GM23338 (cell line): ENCODE measurements around the gene CTNNA3. TPM values are rescaled to one million over a fixed set of nuclear protein-coding genes. Genes with fewer than 3 reads are reported as not detected.

Experiments used
- ATAC-seq: fragments of 200-7000 bp; cut with Tn5 transposase; 3 replicates; pipeline ENCODE4 v1.9.1; 2020
- DNase-seq: peaks from one replicate; pipeline ENCODE4 v3.0.0-alpha.2; 2015; ENCODE audit warnings: low spot score
- H2AFZ ChIP-seq: fragments of 200-600 bp; sonication (generic); 2 replicates; pipeline ENCODE4 v1.8.0; 2016; ENCODE audit warnings: antibody characterized with exemption, mild to moderate bottlenecking, moderate library complexity
- H3F3A ChIP-seq: fragments of 200-600 bp; sonication (generic); replicated peaks from 2 replicates; pipeline ENCODE4 v1.8.0; 2017; ENCODE audit warnings: antibody characterized with exemption, mixed run types, low read depth
- H3K27ac ChIP-seq: fragments of 200-600 bp; sonication (generic); 2 replicates; pipeline ENCODE4 v1.6.1; 2016; ENCODE audit warnings: low read depth
- H3K27me3 ChIP-seq: fragments of 200-600 bp; sonication (generic); 2 replicates; pipeline ENCODE4 v1.8.0; 2016; ENCODE audit warnings: mild to moderate bottlenecking, mixed run types, moderate library complexity; ENCODE audit not compliant: insufficient read depth
- H3K36me3 ChIP-seq: fragments of 200-600 bp; sonication (generic); 2 replicates; pipeline ENCODE4 v1.8.0; 2016; ENCODE audit warnings: mild to moderate bottlenecking; ENCODE audit not compliant: insufficient read depth
- H3K4me1 ChIP-seq: fragments of 200-600 bp; sonication (generic); 2 replicates; pipeline ENCODE4 v1.8.0; 2016; ENCODE audit warnings: mild to moderate bottlenecking, moderate library complexity; ENCODE audit not compliant: insufficient read depth
- H3K4me2 ChIP-seq: fragments of 200-600 bp; sonication (generic); 2 replicates; pipeline ENCODE4 v1.7.1; 2017; ENCODE audit warnings: mixed run types
- H3K4me3 ChIP-seq: fragments of 200-600 bp; sonication (generic); 2 replicates; pipeline ENCODE4 v1.6.1; 2016; ENCODE audit warnings: mixed run types
- H3K79me2 ChIP-seq: fragments of 200-600 bp; sonication (generic); replicated peaks from 2 replicates; pipeline ENCODE4 v1.8.0; 2017; ENCODE audit warnings: mild to moderate bottlenecking; ENCODE audit not compliant: insufficient read depth
- H3K9me2 ChIP-seq: fragments of 200-600 bp; sonication (generic); 2 replicates; pipeline ENCODE4 v1.8.0; 2017; ENCODE audit not compliant: insufficient read depth
- H4K20me1 ChIP-seq: fragments of 200-600 bp; sonication (generic); replicated peaks from 2 replicates; pipeline ENCODE4 v1.8.0; 2017; ENCODE audit warnings: mild to moderate bottlenecking; ENCODE audit not compliant: insufficient read depth
- H3K27ac Mint-ChIP-seq: 2 replicates; pipeline ENCODE4 v1.8.0; 2020; ENCODE audit warnings: inconsistent platforms, mild to moderate bottlenecking, moderate library complexity, mixed read lengths
- H3K27me3 Mint-ChIP-seq: 3 replicates; pipeline ENCODE4 v1.8.0; 2022; ENCODE audit warnings: low read depth, mild to moderate bottlenecking, moderate library complexity, mixed read lengths, inconsistent platforms; ENCODE audit not compliant: insufficient read depth, poor library complexity
- H3K36me3 Mint-ChIP-seq: 3 replicates; pipeline ENCODE4 v1.8.0; 2021; ENCODE audit warnings: low read depth, mild to moderate bottlenecking, inconsistent platforms, moderate library complexity, mixed read lengths
- H3K4me1 Mint-ChIP-seq: 3 replicates; pipeline ENCODE4 v1.8.0; 2020; ENCODE audit warnings: mild to moderate bottlenecking, inconsistent platforms, mixed read lengths
- H3K4me3 Mint-ChIP-seq: 3 replicates; pipeline ENCODE4 v1.8.0; 2021; ENCODE audit warnings: moderate library complexity, mild to moderate bottlenecking, inconsistent platforms, mixed read lengths
- H3K9me3 Mint-ChIP-seq: 3 replicates; pipeline ENCODE4 v1.8.0; 2020; ENCODE audit warnings: moderate library complexity, mild to moderate bottlenecking, inconsistent platforms, mixed read lengths
- CREB1 ChIP-seq: fragments of 250-450 bp; sonication (Bioruptor Pico); IDR thresholded peaks from 2 replicates; pipeline ENCODE4 v1.5.0; 2020; ENCODE audit warnings: low read depth, mild to moderate bottlenecking, moderate library complexity
- ETS1 ChIP-seq: IDR thresholded peaks from 2 replicates; pipeline ENCODE4 v1.6.1; 2016; ENCODE audit warnings: antibody characterized with exemption
- EZH2 ChIP-seq: fragments of 200-600 bp; sonication (generic); IDR thresholded peaks from one replicate; pipeline ENCODE4 v1.8.0; 2017; ENCODE audit warnings: antibody characterized with exemption, mild to moderate bottlenecking, low read depth; ENCODE audit not compliant: unreplicated experiment
- EZH2phosphoT487 ChIP-seq: fragments of 200-600 bp; sonication (generic); IDR thresholded peaks from one replicate; pipeline ENCODE4 v1.8.1; 2018; ENCODE audit warnings: antibody characterized with exemption; ENCODE audit not compliant: unreplicated experiment
- JUNB ChIP-seq: IDR thresholded peaks from one replicate; pipeline ENCODE4 v1.6.1; 2016; ENCODE audit warnings: antibody characterized with exemption; ENCODE audit not compliant: unreplicated experiment
- NANOG ChIP-seq: IDR thresholded peaks from 2 replicates; pipeline ENCODE4 v1.6.1; 2016; ENCODE audit warnings: antibody characterized with exemption, borderline replicate concordance
- POLR2AphosphoS5 ChIP-seq: IDR thresholded peaks from 2 replicates; pipeline ENCODE4 v1.6.1; 2016; ENCODE audit warnings: antibody characterized with exemption, low read depth
- STAT1 ChIP-seq: IDR thresholded peaks from one replicate; pipeline ENCODE4 v1.6.1; 2016; ENCODE audit warnings: antibody characterized with exemption; ENCODE audit not compliant: unreplicated experiment
- ZNF114 ChIP-seq: fragments of 250-450 bp; sonication (Bioruptor Pico); IDR thresholded peaks from 2 replicates; pipeline ENCODE4 v1.5.0; 2020; ENCODE audit warnings: mild to moderate bottlenecking, moderate library complexity
- ZNF331 ChIP-seq: fragments of 250-450 bp; sonication (Bioruptor Pico); IDR thresholded peaks from 2 replicates; pipeline ENCODE4 v1.5.0; 2020; ENCODE audit warnings: low read depth, mild to moderate bottlenecking, moderate library complexity
- ZNF462 ChIP-seq: fragments of 250-450 bp; sonication (Bioruptor Pico); IDR thresholded peaks from 2 replicates; pipeline ENCODE4 v1.5.0; 2020; ENCODE audit warnings: mild to moderate bottlenecking, moderate library complexity
- polyA plus RNA-seq: library from polyadenylated mRNA; unstranded; fragments of >200 nt; fragmentation: Nextera tagmentation; extraction: Ambion mirVana; gene quantifications from 2 replicates; pipeline ENCODE4 v1.2.1, GENCODE V29; 2016
- total RNA-seq: library from RNA; depleted of rRNA; stranded (reverse); fragments of >200 nt; shearing (Covaris generic); gene quantifications from 2 replicates; pipeline ENCODE4 v1.2.3, GENCODE V29; 2014
- TF ChIP-seq, protein P1 (sequence below): IDR thresholded peaks from one replicate; pipeline ENCODE4 v1.6.1; 2018; ENCODE audit warnings: antibody characterized with exemption; ENCODE audit not compliant: unreplicated experiment
- TF ChIP-seq, protein P2 (sequence below), 2 experiments: fragments of 200-600 bp in 1 of 2; sonication (generic) in 1 of 2; conservative IDR thresholded peaks; 2 replicates each; pipeline versions ENCODE4 v1.5.1 to v1.6.1; 2016 to 2017; ENCODE audit warnings: antibody characterized with exemption in 2 of 2, low read depth in 2 of 2, mild to moderate bottlenecking in 2 of 2, moderate library complexity in 1 of 2

CTNNA3 gene
- total and polyA plus RNA-seq, 2 experiments from 2014 or later, result 0.71 to 3.3 TPM

DNA sequence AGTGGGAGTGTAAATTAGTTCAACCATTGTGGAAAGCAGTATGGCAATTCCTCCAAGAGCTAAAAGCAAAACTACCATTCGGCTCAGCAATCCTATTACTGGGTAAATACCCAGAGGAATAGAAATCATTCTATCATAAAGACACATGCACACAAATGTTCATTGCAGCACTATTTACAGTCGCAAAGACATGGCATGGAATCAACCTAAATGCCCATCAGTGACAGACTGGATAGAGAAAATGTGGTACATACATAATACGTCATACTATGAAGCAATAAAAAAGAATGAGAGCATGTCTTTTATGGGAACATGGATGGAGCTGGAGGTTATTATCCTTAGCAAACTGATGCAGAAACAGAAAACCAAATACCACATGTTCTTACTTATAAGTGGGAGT is 1646.7 kb downstream of the CTNNA3 start:
- Mint-ChIP-seq H3K4me3 (no peak overlapping the region), H3K36me3 (peaks cover 8% of the 10 kb centered on the region; the same call in 1 of the 3 replicates), H3K4me1 (no peaks in the 10 kb centered on the region), H3K27ac (no peak overlapping the region), H3K27me3 (no peaks in the 10 kb centered on the region), H3K9me3 (peaks cover 18% of the 10 kb centered on the region; the same call in 2 of the 3 replicates)
- Histone ChIP-seq H3K4me3 (no peak overlapping the region), H3K27me3 (no peaks in the 10 kb centered on the region), H3K4me2 (no peak overlapping the region), H3K4me1 (no peaks in the 10 kb centered on the region), H4K20me1 (no peaks in the 10 kb centered on the region), H3F3A (no peaks in the 10 kb centered on the region), H3K27ac (no peak overlapping the region), H3K79me2 (no peaks in the 10 kb centered on the region), H3K36me3 (no peaks in the 10 kb centered on the region), H2AFZ (no peak overlapping the region), H3K9me2 (0 out of 2 replicates have a peak, but pooled peaks cover 4% of the 10 kb centered on the region)
- ATAC-seq, result no peak
- no peak for DNase-seq
- no peak for TF ChIP-seq ETS1
- TF ChIP-seq JUNB, result no peak
- TF ChIP-seq ZNF462 (CRISPR knock-in tag), result no peak
- TF ChIP-seq ZNF114 (CRISPR knock-in tag), result no peak
- TF ChIP-seq EZH2phosphoT487, result no peak
- no peak for TF ChIP-seq EZH2
- TF ChIP-seq ZNF331 (CRISPR knock-in tag), result no peak
- TF ChIP-seq, protein P1, sequence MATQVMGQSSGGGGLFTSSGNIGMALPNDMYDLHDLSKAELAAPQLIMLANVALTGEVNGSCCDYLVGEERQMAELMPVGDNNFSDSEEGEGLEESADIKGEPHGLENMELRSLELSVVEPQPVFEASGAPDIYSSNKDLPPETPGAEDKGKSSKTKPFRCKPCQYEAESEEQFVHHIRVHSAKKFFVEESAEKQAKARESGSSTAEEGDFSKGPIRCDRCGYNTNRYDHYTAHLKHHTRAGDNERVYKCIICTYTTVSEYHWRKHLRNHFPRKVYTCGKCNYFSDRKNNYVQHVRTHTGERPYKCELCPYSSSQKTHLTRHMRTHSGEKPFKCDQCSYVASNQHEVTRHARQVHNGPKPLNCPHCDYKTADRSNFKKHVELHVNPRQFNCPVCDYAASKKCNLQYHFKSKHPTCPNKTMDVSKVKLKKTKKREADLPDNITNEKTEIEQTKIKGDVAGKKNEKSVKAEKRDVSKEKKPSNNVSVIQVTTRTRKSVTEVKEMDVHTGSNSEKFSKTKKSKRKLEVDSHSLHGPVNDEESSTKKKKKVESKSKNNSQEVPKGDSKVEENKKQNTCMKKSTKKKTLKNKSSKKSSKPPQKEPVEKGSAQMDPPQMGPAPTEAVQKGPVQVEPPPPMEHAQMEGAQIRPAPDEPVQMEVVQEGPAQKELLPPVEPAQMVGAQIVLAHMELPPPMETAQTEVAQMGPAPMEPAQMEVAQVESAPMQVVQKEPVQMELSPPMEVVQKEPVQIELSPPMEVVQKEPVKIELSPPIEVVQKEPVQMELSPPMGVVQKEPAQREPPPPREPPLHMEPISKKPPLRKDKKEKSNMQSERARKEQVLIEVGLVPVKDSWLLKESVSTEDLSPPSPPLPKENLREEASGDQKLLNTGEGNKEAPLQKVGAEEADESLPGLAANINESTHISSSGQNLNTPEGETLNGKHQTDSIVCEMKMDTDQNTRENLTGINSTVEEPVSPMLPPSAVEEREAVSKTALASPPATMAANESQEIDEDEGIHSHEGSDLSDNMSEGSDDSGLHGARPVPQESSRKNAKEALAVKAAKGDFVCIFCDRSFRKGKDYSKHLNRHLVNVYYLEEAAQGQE, result no peak
- no peak for TF ChIP-seq STAT1
- TF ChIP-seq, protein P2, sequence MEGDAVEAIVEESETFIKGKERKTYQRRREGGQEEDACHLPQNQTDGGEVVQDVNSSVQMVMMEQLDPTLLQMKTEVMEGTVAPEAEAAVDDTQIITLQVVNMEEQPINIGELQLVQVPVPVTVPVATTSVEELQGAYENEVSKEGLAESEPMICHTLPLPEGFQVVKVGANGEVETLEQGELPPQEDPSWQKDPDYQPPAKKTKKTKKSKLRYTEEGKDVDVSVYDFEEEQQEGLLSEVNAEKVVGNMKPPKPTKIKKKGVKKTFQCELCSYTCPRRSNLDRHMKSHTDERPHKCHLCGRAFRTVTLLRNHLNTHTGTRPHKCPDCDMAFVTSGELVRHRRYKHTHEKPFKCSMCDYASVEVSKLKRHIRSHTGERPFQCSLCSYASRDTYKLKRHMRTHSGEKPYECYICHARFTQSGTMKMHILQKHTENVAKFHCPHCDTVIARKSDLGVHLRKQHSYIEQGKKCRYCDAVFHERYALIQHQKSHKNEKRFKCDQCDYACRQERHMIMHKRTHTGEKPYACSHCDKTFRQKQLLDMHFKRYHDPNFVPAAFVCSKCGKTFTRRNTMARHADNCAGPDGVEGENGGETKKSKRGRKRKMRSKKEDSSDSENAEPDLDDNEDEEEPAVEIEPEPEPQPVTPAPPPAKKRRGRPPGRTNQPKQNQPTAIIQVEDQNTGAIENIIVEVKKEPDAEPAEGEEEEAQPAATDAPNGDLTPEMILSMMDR (conservative IDR thresholded peaks at IDR 0.05; ENCODE audit: low read depth in 2 of 2), result no peak
- no peak for TF ChIP-seq CREB1 (CRISPR knock-in tag)
- TF ChIP-seq NANOG, result no peak
- no peak for TF ChIP-seq POLR2AphosphoS5
